ENCODE results near the gene TRIL. TPM values are rescaled to one million over a fixed set of nuclear protein-coding genes. Genes with fewer than 3 reads are reported as not detected.
A peak's percentile ranks its signal among the peaks of the same experiment; 100 is the strongest.

The TRIL gene
- total and polyA plus RNA-seq, 2 donors (not counting 3 experiments of a cell fraction or from before 2014, with no cell fraction given): 0.52 to 1.8 TPM

GRCh38 chr7:28954471-28954870 lies 3.7 kb downstream of the TRIL start:
- dilution Hi-C loops (cut with MboI; ENCODE audit: extremely low pct_ligation_motif_present, low sequenced_read_pairs): no loop called here

More at GRCh38 chr7:28954471-28954870, 3.7 kb downstream of the TRIL start:
- TF ChIP-seq MYC (IDR thresholded peaks at IDR 0.05; ENCODE audit: low read depth, low read length): no peak
- TF ChIP-seq MAX (IDR thresholded peaks at IDR 0.05; ENCODE audit: insufficient read depth, insufficient read length): no peak
- TF ChIP-seq POLR2AphosphoS5 (IDR thresholded peaks at IDR 0.05; ENCODE audit: insufficient read depth, low read depth, low read length): no peak
- no peak for TF ChIP-seq EZH2 (IDR thresholded peaks at IDR 0.05; ENCODE audit: borderline replicate concordance, low read depth, low read length, severe bottlenecking)
- TF ChIP-seq JUN (IDR thresholded peaks at IDR 0.05; ENCODE audit: borderline replicate concordance, insufficient read depth, insufficient read length, low read depth): no peak
- no peak for TF ChIP-seq GATA2 (IDR thresholded peaks at IDR 0.05; ENCODE audit: insufficient read depth, insufficient read length, low read depth, low read length)
- TF ChIP-seq FOS (IDR thresholded peaks at IDR 0.05; ENCODE audit: borderline replicate concordance, insufficient read depth, low read length): no peak
- no peak for TF ChIP-seq POLR2A (IDR thresholded peaks at IDR 0.05; ENCODE audit: low read depth, low read length)
- no peak for TF ChIP-seq CTCF (IDR thresholded peaks at IDR 0.05; ENCODE audit: extremely low read depth in 1 of 2, insufficient read depth in 1 of 2, low read depth in 1 of 2, low read length in 2 of 2)
- Histone ChIP-seq H3K4me2 (ENCODE audit: insufficient read depth, low read length) (no peak overlapping the region), H2AFZ (ENCODE audit: low read depth, low read length) (no peak overlapping the region), H3K36me3 (ENCODE audit: control insufficient read depth in 2 of 2, extremely low read depth in 1 of 2, insufficient read depth in 2 of 2, low read length in 2 of 2) (no peaks in the 10 kb centered on the region), H3K4me3 (replicated peaks in 1 of 3; ENCODE audit: insufficient read depth in 1 of 3, low read depth in 1 of 3, low read length in 3 of 3) (no peak overlapping the region), H3K9me1 (replicated peaks; ENCODE audit: control insufficient read depth, extremely low read depth, insufficient read depth, low read length) (no peaks in the 10 kb centered on the region), H4K20me1 (replicated peaks; ENCODE audit: control insufficient read depth, extremely low read depth, insufficient read depth, low read length) (no peaks in the 10 kb centered on the region), H3K27me3 (ENCODE audit: control insufficient read depth in 2 of 2, insufficient read depth in 2 of 2, low read length in 2 of 2) (peaks cover 18 to 21% of the 10 kb centered on the region in 2 experiments), H3K9ac (replicated peaks; ENCODE audit: extremely low read depth, insufficient read depth, low read length) (no peak overlapping the region), H3K27ac (ENCODE audit: insufficient read depth, low read depth, low read length) (no peak overlapping the region), H3K4me1 (ENCODE audit: control insufficient read depth, extremely low read depth, insufficient read depth, low read length) (peaks cover 15% of the 10 kb centered on the region), H3K79me2 (ENCODE audit: control insufficient read depth, insufficient read depth, low read length) (no peaks in the 10 kb centered on the region), H3K9me3 (replicated peaks; ENCODE audit: control insufficient read depth, insufficient read depth, low read length) (no peaks in the 10 kb centered on the region)
- BruUV-seq (replicated peaks): no TSS peak
- ChIA-PET CTCF (interaction anchor here (4.4 to 16.1 kb wide), 2 partner anchors 31 to 152 kb away, joined by 101 to 518 read pairs; no protein-coding TSS in a partner anchor), POLR2A (no interaction called here)
- no peak for DNase-seq (ENCODE audit: low read depth, low spot score)
- FAIRE-seq: peak; percentile 8
- intact Hi-C loops (cut with micrococcal nuclease): no loop called here

All from endothelial cell of umbilical vein (primary cell).